Measurements from ENCODE around the gene STX8.

STX8 gene

GRCh38 chr17:9209781-9210370 lies 365.7 kb downstream of the STX8 start:
- DNase-seq (ENCODE audit: low read depth in 3 of 3): no peak

GRCh38 chr17:9209347-9209746 lies 366.3 kb downstream of the STX8 start:
- DNase-seq (ENCODE audit: low read depth in 3 of 3): no peak

GRCh38 chr17:9208381-9209105 lies 367.1 kb downstream of the STX8 start:
- no peak for DNase-seq (ENCODE audit: low read depth in 3 of 3)

GRCh38 chr17:9206741-9207332 lies 368.8 kb downstream of the STX8 start:
- DNase-seq (ENCODE audit: low read depth in 3 of 3): no peak

GRCh38 chr17:9206410-9206703 lies 369.3 kb downstream of the STX8 start:
- DNase-seq (ENCODE audit: low read depth in 3 of 3): no peak

GRCh38 chr17:9205520-9206409 lies 369.9 kb downstream of the STX8 start:
- no peak for DNase-seq (ENCODE audit: low read depth in 3 of 3)

GRCh38 chr17:9204637-9205329 lies 370.8 kb downstream of the STX8 start:
- DNase-seq (ENCODE audit: low read depth in 3 of 3): no peak

- DNase-seq (ENCODE audit: low read depth in 3 of 3): no peak
These were observed 371.7 kb downstream of the STX8 start for GRCh38 chr17:9203771-9204425.

- DNase-seq (ENCODE audit: low read depth in 3 of 3): no peak
These were observed 373.1 kb downstream of the STX8 start for GRCh38 chr17:9202532-9202931.

- DNase-seq (ENCODE audit: low read depth in 3 of 3): no peak
These were observed 374.8 kb downstream of the STX8 start for GRCh38 chr17:9200699-9201359.
